Heart right ventricle (tissue), 16 donors: Measurements from ENCODE around the gene SNX15. TPM values are rescaled to one million over a fixed set of nuclear protein-coding genes. Genes with fewer than 3 reads are reported as not detected.
A peak's percentile ranks its signal among the peaks of the same experiment; 100 is the strongest.

Source experiments
- ATAC-seq, 8 donors: fragments of 200-7000 bp; cut with Tn5 transposase; one replicate each; pipeline ENCODE4 v1.9.1; 2020; ENCODE audit warnings: mild to moderate bottlenecking in 8 of 8, moderate library complexity in 8 of 8, moderate number of reproducible peaks in 1 of 8
- DNase-seq, 2 donors: peaks; one replicate each; pipeline ENCODE4 v3.0.0-alpha.2; 2020
- H3K27ac ChIP-seq, 10 donors: fragments of 200-600 bp; sonication (generic) in 2 of 10; one replicate each; pipeline versions ENCODE4 v1.5.0 to v1.8.0; 2020 to 2022; ENCODE audit warnings: mild to moderate bottlenecking in 3 of 10
- H3K27me3 ChIP-seq, 7 donors: fragments of 200-600 bp; one replicate each; pipeline ENCODE4 v1.8.0; 2021 to 2022; ENCODE audit warnings: mild to moderate bottlenecking in 2 of 7
- H3K36me3 ChIP-seq, 9 donors: fragments of 200-600 bp; sonication (generic) in 1 of 9; one replicate each; pipeline versions ENCODE4 v1.5.0 to v1.8.0; 2020 to 2022; ENCODE audit warnings: mild to moderate bottlenecking in 2 of 9
- H3K4me1 ChIP-seq, 9 donors: fragments of 200-600 bp; sonication (generic) in 1 of 9; one replicate each; pipeline versions ENCODE4 v1.5.0 to v1.8.0; 2020 to 2022; ENCODE audit warnings: mild to moderate bottlenecking in 4 of 9
- H3K4me3 ChIP-seq, 10 donors: fragments of 200-600 bp; sonication (generic) in 2 of 10; one replicate each; pipeline versions ENCODE4 v1.5.0 to v1.8.0; 2020 to 2022; ENCODE audit warnings: mild to moderate bottlenecking in 7 of 10, moderate library complexity in 2 of 10
- H3K9me3 ChIP-seq, 11 donors: fragments of 200-600 bp in 10 of 11; sonication (generic) in 2 of 11; one replicate each; pipeline versions ENCODE4 v1.5.0 to v1.8.0; 2013 to 2022; ENCODE audit warnings: mild to moderate bottlenecking in 2 of 11, control low read depth in 1 of 11, moderate library complexity in 1 of 11
- WGBS, 2 donors: extraction: QIAGEN DNeasy Blood & Tissue Kit; methylation state at CpG; one replicate each; pipeline ENCODE4 v1.1.7; 2013; ENCODE audit warnings: inconsistent platforms in 1 of 2; 5-methylcytosine and 5-hydroxymethylcytosine counted together
- intact Hi-C, 10 donors: fragments of 100-400 bp; cut with DNase I; formaldehyde crosslinking; loops; one replicate each; pipeline versions ENCODE4 v1.11.1 to v1.14.2; 2022
- polyA plus RNA-seq, 2 donors: library from polyadenylated mRNA; stranded (reverse); fragments of 200-250 nt; gene quantifications; one replicate each; pipeline ENCODE4 v1.2.3, GENCODE V29; 2013
- total RNA-seq, 10 donors: library from RNA; stranded (reverse); fragmentation: NEBNext Ultra II Directional in 3 of 10; extraction: Animal tissue kit (Norgen Biotek cat#: 25700) in 3 of 10; gene quantifications; one replicate each; pipeline versions ENCODE4 v1.2.1 to v1.2.4, GENCODE V29; 2021 to 2023
- TF ChIP-seq, protein P1 (sequence below), 9 donors: fragments of 200-600 bp; sonication (generic) in 2 of 9; IDR thresholded peaks; one replicate each; pipeline versions ENCODE4 v1.5.0 to v1.8.0; 2021 to 2022; ENCODE audit warnings: antibody characterized with exemption in 9 of 9, mild to moderate bottlenecking in 5 of 9, moderate library complexity in 1 of 9
- donor health status: Arrhythmogenic right ventricular cardiomyopathy.
- donor health status: ischemic (EF 13 %, LVEDD 7.1; RV severe dilation, severe dysfunction).
- donor health status: healthy with polysubstance abuse.
- donor health status: DM: no; HTN: yes; CAD: no.
- donor health status: DM: no; HTN: no; CAD: no.
- donor health status: ischemic (EF 25% LVEDD 6.9; RV normal size, moderate dysfunction).
- donor health status: ischemic (EF 25% LVEDD 5.7; RV mildly dilated, moderate dysfunction).
- donor health status: healthy.
- donor health status: DM: yes; HTN: yes; CAD: no.
- donor health status: Ischemic cardiomyopathy.
- donor health status: ischemic (EF 35%, LVEDD 5.7; RV mildly dilated, moderate dysfunction).
- donor health status: nonischemic (EF 11% LVEDD 7.7; RV severe dilation, severe dysfunction).
- donor health status: DM: yes; HTN: yes; CAD: no.
- donor health status: PGD.
- donor health status: ischemic (EF 29% LVEDD 5.4; RV normal size, mild dysfunction).
- donor health status: nonischemic (EF 23%, LVEDD 6.1; RV moderate dilation, normal function).

The SNX15 gene
- total and polyA plus RNA-seq, 12 donors: 11.4 to 23.2 (median 15.3) TPM

- 0 to 1% methylated on average over 90 to 91 of the region's 91 CpGs for WGBS, 2 donors
- TF ChIP-seq, protein P1, sequence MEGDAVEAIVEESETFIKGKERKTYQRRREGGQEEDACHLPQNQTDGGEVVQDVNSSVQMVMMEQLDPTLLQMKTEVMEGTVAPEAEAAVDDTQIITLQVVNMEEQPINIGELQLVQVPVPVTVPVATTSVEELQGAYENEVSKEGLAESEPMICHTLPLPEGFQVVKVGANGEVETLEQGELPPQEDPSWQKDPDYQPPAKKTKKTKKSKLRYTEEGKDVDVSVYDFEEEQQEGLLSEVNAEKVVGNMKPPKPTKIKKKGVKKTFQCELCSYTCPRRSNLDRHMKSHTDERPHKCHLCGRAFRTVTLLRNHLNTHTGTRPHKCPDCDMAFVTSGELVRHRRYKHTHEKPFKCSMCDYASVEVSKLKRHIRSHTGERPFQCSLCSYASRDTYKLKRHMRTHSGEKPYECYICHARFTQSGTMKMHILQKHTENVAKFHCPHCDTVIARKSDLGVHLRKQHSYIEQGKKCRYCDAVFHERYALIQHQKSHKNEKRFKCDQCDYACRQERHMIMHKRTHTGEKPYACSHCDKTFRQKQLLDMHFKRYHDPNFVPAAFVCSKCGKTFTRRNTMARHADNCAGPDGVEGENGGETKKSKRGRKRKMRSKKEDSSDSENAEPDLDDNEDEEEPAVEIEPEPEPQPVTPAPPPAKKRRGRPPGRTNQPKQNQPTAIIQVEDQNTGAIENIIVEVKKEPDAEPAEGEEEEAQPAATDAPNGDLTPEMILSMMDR (IDR thresholded peaks at IDR 0.05): peak in 2 of 9 donors; percentile 9 to 16
- Histone ChIP-seq H3K4me1 (peaks cover 0 to 40% (median 18%) of the 10 kb centered on the region in 9 donors), H3K27ac (peak within 1 kb of the TSS; percentile 81 to 97 (median 93)), H3K36me3 (peaks cover 0 to 59% (median 10%) of the 10 kb centered on the region in 9 donors), H3K9me3 (no peaks in the 10 kb centered on the region), H3K4me3 (peak within 1 kb of the TSS; percentile 42 to 92 (median 80)), H3K27me3 (no peaks in the 10 kb centered on the region)
- DNase-seq (peak; percentile 89), ATAC-seq (peak; percentile 96 to 98 (median 97))
- intact Hi-C loops: loop anchor here in 3 of 10 donors (1.0 to 5.0 kb wide), 3 partner anchors 41 to 44 kb away; partner anchors contain the start of genes CDCA5 (in 3 of the 3) and ZFPL1 (in 3 of the 3)
These were observed 13.8 kb downstream of the SNX15 start, which contains the start of gene SAC3D1 for GRCh38 chr11:65040847-65041622. Gene SAC3D1, plus strand, starts transcription at chr11:65041210. Its CDS starts 83 bp downstream, at chr11:65041293.

- Histone ChIP-seq H3K27me3 (no peaks in the 10 kb centered on the region), H3K9me3 (no peaks in the 10 kb centered on the region), H3K4me3 (no peak overlapping the region), H3K4me1 (peaks cover 0 to 55% (median 25%) of the 10 kb centered on the region in 9 donors), H3K36me3 (peaks cover 0 to 44% (median 6%) of the 10 kb centered on the region in 9 donors), H3K27ac (no peak overlapping the region)
- TF ChIP-seq, protein P1 (IDR thresholded peaks at IDR 0.05): no peak
- ATAC-seq: no peak
- 85 to 87% methylated on average over 6 of the region's 6 CpGs for WGBS, 2 donors
- intact Hi-C loops: loop anchor here in 1 of 10 donors (5.0 kb wide), 1 partner anchor 39 kb away; the partner anchor contains the start of genes CDCA5 and ZFPL1
- DNase-seq: no peak
These were observed 15.7 kb downstream of the SNX15 start for GRCh38 chr11:65042891-65043290.

- Histone ChIP-seq H3K4me3 (no peak overlapping the region), H3K4me1 (peaks cover 0 to 61% (median 29%) of the 10 kb centered on the region in 9 donors), H3K9me3 (no peaks in the 10 kb centered on the region), H3K27ac (peak overlapping the region in 1 of 10 donors; percentile 44), H3K36me3 (peaks cover 0 to 33% (median 4%) of the 10 kb centered on the region in 9 donors), H3K27me3 (no peaks in the 10 kb centered on the region)
- intact Hi-C loops: loop anchor here in 1 of 10 donors (5.0 kb wide), 1 partner anchor 38 kb away; the partner anchor contains the start of genes CDCA5 and ZFPL1
- peak in 3 of 8 donors; percentile 2 to 24 (median 22) for ATAC-seq
- peak; percentile 30 to 47 for DNase-seq
- 85 to 88% methylated on average over 23 of the region's 23 CpGs for WGBS, 2 donors
- TF ChIP-seq, protein P1 (IDR thresholded peaks at IDR 0.05): no peak
These were observed 16.8 kb downstream of the SNX15 start for GRCh38 chr11:65043881-65044501.

- 91 to 92% methylated on average over 5 of the region's 5 CpGs for WGBS, 2 donors
- H3K36me3 ChIP-seq: peaks cover 0 to 24% (median 4%) of the 10 kb centered on the region in 9 donors
- H3K9me3 ChIP-seq: no peaks in the 10 kb centered on the region
- DNase-seq (no peak), ATAC-seq (no peak)
- TF ChIP-seq, protein P1 (IDR thresholded peaks at IDR 0.05): no peak
- no peak overlapping the region for H3K27ac ChIP-seq
- peaks cover 0 to 58% (median 29%) of the 10 kb centered on the region in 9 donors for H3K4me1 ChIP-seq
- intact Hi-C loops: loop anchor here in 1 of 10 donors (5.0 kb wide), 1 partner anchor 42 kb away; a partner anchor contains a TSS
- H3K4me3 ChIP-seq: no peak overlapping the region
- H3K27me3 ChIP-seq: no peaks in the 10 kb centered on the region
These were observed 17.8 kb downstream of the SNX15 start for GRCh38 chr11:65045061-65045460.
